SH-SY5Y (cell line): ENCODE measurements around the gene ABLIM2.

Source experiments
- GATA2 ChIP-seq: IDR thresholded peaks from 2 replicates; pipeline ENCODE4 v1.6.1; 2011; ENCODE audit warnings: mild to moderate bottlenecking, low read depth, low read length
- GATA3 ChIP-seq: IDR thresholded peaks from 2 replicates; pipeline ENCODE4 v1.6.1; 2011; ENCODE audit warnings: low read depth, mild to moderate bottlenecking, low read length, moderate library complexity

GRCh38 chr4:8149664-8150063 lies 8.9 kb downstream of the ABLIM2 start:
- no peak for TF ChIP-seq GATA3
- TF ChIP-seq GATA2: no peak
